T-helper 2 cell treated with Interferon-gamma antibody and Interleukin-4, amounts not matched to agents 5 μg/mL and 100 μg/mL, for 36 hours (primary cell): Measurements from ENCODE around the gene HSD11B2.

Experiments
- DNase-seq: peaks from one replicate; pipeline ENCODE4 v3.0.0; 2021; ENCODE audit warnings: low spot score
- H3K27ac Mint-ChIP-seq: one replicate; pipeline ENCODE4 v1.8.0; 2021; ENCODE audit warnings: mild to moderate bottlenecking, mixed read lengths
- H3K27me3 Mint-ChIP-seq: one replicate; pipeline ENCODE4 v1.8.0; 2021; ENCODE audit warnings: low read depth, mixed read lengths
- H3K36me3 Mint-ChIP-seq: one replicate; pipeline ENCODE4 v1.8.0; 2021; ENCODE audit warnings: low read depth, mixed read lengths
- H3K4me1 Mint-ChIP-seq: one replicate; pipeline ENCODE4 v1.8.0; 2021; ENCODE audit warnings: low read depth, mixed read lengths
- H3K4me3 Mint-ChIP-seq: one replicate; pipeline ENCODE4 v1.8.0; 2022; ENCODE audit warnings: mild to moderate bottlenecking, moderate library complexity, mixed read lengths
- H3K9me3 Mint-ChIP-seq: one replicate; pipeline ENCODE4 v1.8.0; 2021; ENCODE audit warnings: mixed read lengths

Gene HSD11B2

GRCh38 chr16:67415872-67416793 is 14.8 kb upstream of the HSD11B2 start, which contains the start of gene ZDHHC1:
Gene ZDHHC1, minus strand, starts transcription at chr16:67416477. Its CDS starts 8,702 bp downstream, at chr16:67407775.
- Mint-ChIP-seq H3K27ac (peak within 1 kb of the TSS; percentile 5), H3K27me3 (peaks cover 26% of the 10 kb centered on the region), H3K4me3 (peak within 1 kb of the TSS; percentile 83), H3K4me1 (peaks cover 7% of the 10 kb centered on the region), H3K36me3 (no peaks in the 10 kb centered on the region), H3K9me3 (no peaks in the 10 kb centered on the region)
- DNase-seq: peak; percentile 59

GRCh38 chr16:67417333-67418061 is 13.4 kb upstream of the HSD11B2 start:
- no peak for DNase-seq
- no peaks in the 10 kb centered on the region for H3K36me3 Mint-ChIP-seq
- no peaks in the 10 kb centered on the region for H3K9me3 Mint-ChIP-seq
- H3K27me3 Mint-ChIP-seq: peaks cover 28% of the 10 kb centered on the region
- H3K4me3 Mint-ChIP-seq: peak overlapping the region; percentile 10
- H3K4me1 Mint-ChIP-seq: peaks cover 7% of the 10 kb centered on the region
- no peak overlapping the region for H3K27ac Mint-ChIP-seq

GRCh38 chr16:67419502-67419901 is 11.4 kb upstream of the HSD11B2 start:
- DNase-seq: no peak
- Mint-ChIP-seq H3K4me3 (no peak overlapping the region), H3K4me1 (peaks cover 7% of the 10 kb centered on the region), H3K27me3 (peaks cover 34% of the 10 kb centered on the region), H3K36me3 (no peaks in the 10 kb centered on the region), H3K27ac (no peak overlapping the region), H3K9me3 (no peaks in the 10 kb centered on the region)

GRCh38 chr16:67419931-67420330 is 11.0 kb upstream of the HSD11B2 start:
- H3K9me3 Mint-ChIP-seq: no peaks in the 10 kb centered on the region
- peaks cover 34% of the 10 kb centered on the region for H3K27me3 Mint-ChIP-seq

GRCh38 chr16:67421030-67421429 is 9.9 kb upstream of the HSD11B2 start:
- Mint-ChIP-seq H3K27me3 (peaks cover 31% of the 10 kb centered on the region), H3K9me3 (no peaks in the 10 kb centered on the region), H3K36me3 (no peaks in the 10 kb centered on the region), H3K27ac (no peak overlapping the region), H3K4me3 (no peak overlapping the region), H3K4me1 (peaks cover 4% of the 10 kb centered on the region)
- DNase-seq: no peak

More at GRCh38 chr16:67419931-67420330, 11.0 kb upstream of the HSD11B2 start:
- H3K4me3 Mint-ChIP-seq: no peak overlapping the region
- DNase-seq: no peak
- no peaks in the 10 kb centered on the region for H3K36me3 Mint-ChIP-seq
- H3K4me1 Mint-ChIP-seq: peaks cover 7% of the 10 kb centered on the region
- H3K27ac Mint-ChIP-seq: no peak overlapping the region

- no peak for DNase-seq
- peaks cover 23% of the 10 kb centered on the region for H3K27me3 Mint-ChIP-seq
- H3K4me1 Mint-ChIP-seq: no peaks in the 10 kb centered on the region
- H3K27ac Mint-ChIP-seq: no peak overlapping the region
- no peaks in the 10 kb centered on the region for H3K9me3 Mint-ChIP-seq
- H3K4me3 Mint-ChIP-seq: no peak overlapping the region
- H3K36me3 Mint-ChIP-seq: no peaks in the 10 kb centered on the region
Observed at GRCh38 chr16:67423015-67423414, 7.9 kb upstream of the HSD11B2 start.

- peaks cover 29% of the 10 kb centered on the region for H3K27me3 Mint-ChIP-seq
- H3K36me3 Mint-ChIP-seq: no peaks in the 10 kb centered on the region
- no peak overlapping the region for H3K4me3 Mint-ChIP-seq
- H3K9me3 Mint-ChIP-seq: no peaks in the 10 kb centered on the region
- no peak overlapping the region for H3K27ac Mint-ChIP-seq
- no peaks in the 10 kb centered on the region for H3K4me1 Mint-ChIP-seq
- DNase-seq: no peak
Observed at GRCh38 chr16:67423611-67424260, 7.2 kb upstream of the HSD11B2 start.

- no peak overlapping the region for H3K4me3 Mint-ChIP-seq
- H3K27me3 Mint-ChIP-seq: peaks cover 33% of the 10 kb centered on the region
- H3K27ac Mint-ChIP-seq: no peak overlapping the region
- no peak for DNase-seq
- no peaks in the 10 kb centered on the region for H3K9me3 Mint-ChIP-seq
- no peaks in the 10 kb centered on the region for H3K36me3 Mint-ChIP-seq
- H3K4me1 Mint-ChIP-seq: no peaks in the 10 kb centered on the region
Observed at GRCh38 chr16:67424261-67424615, 6.7 kb upstream of the HSD11B2 start.

- Mint-ChIP-seq H3K4me3 (no peak overlapping the region), H3K4me1 (no peaks in the 10 kb centered on the region), H3K27me3 (peaks cover 35% of the 10 kb centered on the region), H3K36me3 (no peaks in the 10 kb centered on the region), H3K9me3 (no peaks in the 10 kb centered on the region), H3K27ac (no peak overlapping the region)
- DNase-seq: no peak
Observed at GRCh38 chr16:67425061-67425460, 5.9 kb upstream of the HSD11B2 start.

- Mint-ChIP-seq H3K4me3 (no peak overlapping the region), H3K4me1 (peaks cover 3% of the 10 kb centered on the region)
Observed at GRCh38 chr16:67425580-67425979, 5.3 kb upstream of the HSD11B2 start.

GRCh38 chr16:67426022-67426421 is 4.9 kb upstream of the HSD11B2 start:
- H3K9me3 Mint-ChIP-seq: no peaks in the 10 kb centered on the region
- DNase-seq: no peak
- peaks cover 3% of the 10 kb centered on the region for H3K4me1 Mint-ChIP-seq
- H3K27me3 Mint-ChIP-seq: peaks cover 39% of the 10 kb centered on the region
- no peak overlapping the region for H3K4me3 Mint-ChIP-seq
- no peak overlapping the region for H3K27ac Mint-ChIP-seq
- H3K36me3 Mint-ChIP-seq: no peaks in the 10 kb centered on the region

More at GRCh38 chr16:67425580-67425979, 5.3 kb upstream of the HSD11B2 start:
- no peak for DNase-seq
- no peaks in the 10 kb centered on the region for H3K36me3 Mint-ChIP-seq
- H3K27ac Mint-ChIP-seq: no peak overlapping the region
- H3K9me3 Mint-ChIP-seq: no peaks in the 10 kb centered on the region
- peaks cover 39% of the 10 kb centered on the region for H3K27me3 Mint-ChIP-seq

- peaks cover 5% of the 10 kb centered on the region for H3K4me1 Mint-ChIP-seq
- no peak overlapping the region for H3K27ac Mint-ChIP-seq
- peaks cover 45% of the 10 kb centered on the region for H3K27me3 Mint-ChIP-seq
- DNase-seq: no peak
- no peaks in the 10 kb centered on the region for H3K9me3 Mint-ChIP-seq
- no peak overlapping the region for H3K4me3 Mint-ChIP-seq
- H3K36me3 Mint-ChIP-seq: no peaks in the 10 kb centered on the region
Observed at GRCh38 chr16:67426950-67427349, 4.0 kb upstream of the HSD11B2 start.

- Mint-ChIP-seq H3K9me3 (no peaks in the 10 kb centered on the region), H3K4me3 (no peak overlapping the region), H3K27ac (no peak overlapping the region), H3K36me3 (no peaks in the 10 kb centered on the region), H3K4me1 (peaks cover 5% of the 10 kb centered on the region), H3K27me3 (peaks cover 49% of the 10 kb centered on the region)
- peak; percentile 53 for DNase-seq
Observed at GRCh38 chr16:67428146-67428731, 2.7 kb upstream of the HSD11B2 start.
